Uterus (tissue), 4 donors: ENCODE data around the gene BRI3. TPM values are rescaled to one million over a fixed set of nuclear protein-coding genes. Genes with fewer than 3 reads are reported as not detected.
A peak's percentile ranks its signal among the peaks of the same experiment; 100 is the strongest.

Experiments used
- DNase-seq, 2 donors: peaks; one replicate each; pipeline ENCODE4 v3.0.0-alpha.2; 2019 to 2020
- H3K27ac ChIP-seq, 2 donors: fragments of 200-600 bp; sonication (generic); 1 replicate in 1 of 2; 2 replicates in 1 of 2; pipeline ENCODE4 v1.5.1; 2016 to 2018
- H3K27me3 ChIP-seq, 2 donors: fragments of 200-600 bp; sonication (generic); one replicate each; pipeline ENCODE4 v1.5.1; 2018 to 2019; ENCODE audit warnings: control low read depth in 1 of 2
- H3K36me3 ChIP-seq, 2 donors: fragments of 200-600 bp; sonication (generic); one replicate each; pipeline ENCODE4 v1.5.1; 2019; ENCODE audit warnings: control low read depth in 1 of 2
- H3K4me1 ChIP-seq, 2 donors: fragments of 200-600 bp; sonication (generic); one replicate each; pipeline ENCODE4 v1.5.1; 2018 to 2019; ENCODE audit warnings: control low read depth in 1 of 2
- H3K4me3 ChIP-seq, 2 donors: fragments of 200-600 bp; sonication (generic); 1 replicate in 1 of 2; 2 replicates in 1 of 2; pipeline ENCODE4 v1.5.1; 2018 to 2019; ENCODE audit warnings: mild to moderate bottlenecking in 1 of 2
- H3K9me3 ChIP-seq, 2 donors: fragments of 200-600 bp; sonication (generic); one replicate each; pipeline ENCODE4 v1.5.1; 2019; ENCODE audit warnings: control low read depth in 1 of 2
- CTCF ChIP-seq, 4 experiments: fragments of 200-600 bp in 2 of 4; fragments of 450-650 bp in 2 of 4; sonication (generic) in 2 of 4; IDR thresholded peaks; one replicate each; pipeline ENCODE4 v1.5.1; 2016 to 2019; ENCODE audit warnings: antibody characterized with exemption in 4 of 4, mild to moderate bottlenecking in 2 of 4, moderate library complexity in 1 of 4
- POLR2A ChIP-seq, 2 donors: fragments of 450-650 bp; IDR thresholded peaks; one replicate each; pipeline ENCODE4 v1.6.1; 2016; ENCODE audit warnings: antibody characterized with exemption in 2 of 2, mild to moderate bottlenecking in 1 of 2, moderate library complexity in 1 of 2
- intact Hi-C: fragments of 100-400 bp; cut with DNase I; formaldehyde crosslinking; loops from one replicate; pipeline ENCODE4 v1.15.1; 2023; ENCODE audit warnings: low total_unique reads
- total RNA-seq, 4 donors: library from RNA; depleted of rRNA in 3 of 4; stranded (reverse); fragments of >200 nt in 3 of 4; gene quantifications; one replicate each; pipeline versions ENCODE4 v1.1.0 to v1.2.4, GENCODE V29; 2014 to 2023
- donor health status: DM: yes; HTN: yes; CAD: no.

BRI3 gene
- total RNA-seq, 4 donors from 2014 or later: 8.5 to 161 (median 28.1) TPM

- TF ChIP-seq POLR2A (IDR thresholded peaks at IDR 0.05) (no peak), CTCF (IDR thresholded peaks at IDR 0.05) (no peak)
- Histone ChIP-seq H3K36me3 (no peaks in the 10 kb centered on the region), H3K9me3 (no peaks in the 10 kb centered on the region), H3K4me1 (no peaks in the 10 kb centered on the region), H3K27ac (peak overlapping the region in 1 of 2 donors; percentile 58), H3K27me3 (no peaks in the 10 kb centered on the region), H3K4me3 (no peak overlapping the region)
- intact Hi-C loops: no loop called here
- DNase-seq: no peak
These were observed 48.4 kb downstream of the BRI3 start for GRCh38 chr7:98329791-98330373.

GRCh38 chr7:98330926-98331529 lies 49.5 kb downstream of the BRI3 start:
- Histone ChIP-seq H3K4me3 (no peak overlapping the region), H3K36me3 (no peaks in the 10 kb centered on the region), H3K27ac (no peak overlapping the region), H3K9me3 (no peaks in the 10 kb centered on the region), H3K4me1 (no peaks in the 10 kb centered on the region), H3K27me3 (no peaks in the 10 kb centered on the region)
- intact Hi-C loops: no loop called here
- no peak for TF ChIP-seq CTCF (IDR thresholded peaks at IDR 0.05)
- no peak for TF ChIP-seq POLR2A (IDR thresholded peaks at IDR 0.05)
- no peak for DNase-seq

GRCh38 chr7:98334081-98334480 lies 52.6 kb downstream of the BRI3 start:
- Histone ChIP-seq H3K4me1 (no peaks in the 10 kb centered on the region), H3K9me3 (no peaks in the 10 kb centered on the region), H3K27me3 (no peaks in the 10 kb centered on the region), H3K4me3 (no peak overlapping the region), H3K36me3 (no peaks in the 10 kb centered on the region), H3K27ac (no peak overlapping the region)
- intact Hi-C loops: no loop called here
- TF ChIP-seq POLR2A (IDR thresholded peaks at IDR 0.05) (no peak), CTCF (IDR thresholded peaks at IDR 0.05) (no peak)
- no peak for DNase-seq

GRCh38 chr7:98335411-98335977 lies 54.0 kb downstream of the BRI3 start:
- intact Hi-C loops: no loop called here
- no peaks in the 10 kb centered on the region for H3K36me3 ChIP-seq
- H3K27me3 ChIP-seq: no peaks in the 10 kb centered on the region
- no peak overlapping the region for H3K27ac ChIP-seq
- TF ChIP-seq CTCF (IDR thresholded peaks at IDR 0.05): no peak
- TF ChIP-seq POLR2A (IDR thresholded peaks at IDR 0.05): no peak
- no peaks in the 10 kb centered on the region for H3K4me1 ChIP-seq
- no peaks in the 10 kb centered on the region for H3K9me3 ChIP-seq
- H3K4me3 ChIP-seq: no peak overlapping the region
- no peak for DNase-seq

- TF ChIP-seq POLR2A (IDR thresholded peaks at IDR 0.05) (no peak), CTCF (IDR thresholded peaks at IDR 0.05) (no peak)
- Histone ChIP-seq H3K4me1 (no peaks in the 10 kb centered on the region), H3K27ac (no peak overlapping the region), H3K9me3 (no peaks in the 10 kb centered on the region), H3K4me3 (no peak overlapping the region), H3K36me3 (no peaks in the 10 kb centered on the region), H3K27me3 (no peaks in the 10 kb centered on the region)
- intact Hi-C loops: no loop called here
- no peak for DNase-seq
These were observed 57.0 kb downstream of the BRI3 start for GRCh38 chr7:98338441-98338840.
